Endothelial cell of umbilical vein (primary cell): ENCODE results near the gene CIC. TPM values are rescaled to one million over a fixed set of nuclear protein-coding genes. Genes with fewer than 3 reads are reported as not detected.

ENCODE experiments used
- BruUV-seq: library from RNA; stranded (reverse); fragments of 400-500 nt; replicated peaks from 2 replicates; lab custom pipeline; 2021; lab: Mats Ljungman, UMichigan
- CTCF ChIA-PET: fragments of 300-600, 350-600 bp; sonication (Branson Sonifier 250); formaldehyde crosslinking; loops from one replicate; lab custom pipeline; 2021; ENCODE audit warnings: antibody characterized with exemption, inconsistent platforms; lab: Charles Lee
- POLR2A ChIA-PET: fragments of 300-600, 350-600 bp; sonication (Branson Sonifier 250); formaldehyde crosslinking; loops from one replicate; lab custom pipeline; 2021; ENCODE audit warnings: antibody characterized with exemption, inconsistent platforms; lab: Charles Lee
- DNase-seq: peaks from one replicate; pipeline ENCODE4 v3.0.0-alpha.2; 2011; ENCODE audit warnings: low read depth, low spot score
- FAIRE-seq: peaks from 2 replicates; lab custom pipeline; 2011; peaks lifted over from hg19 to GRCh38; lab: Jason Lieb, UNC
- H2AFZ ChIP-seq: 2 replicates; pipeline ENCODE4 v1.6.0; 2012; ENCODE audit warnings: low read depth, low read length, control low read depth, inconsistent platforms
- H3K27ac ChIP-seq: 2 replicates; pipeline ENCODE4 v1.5.1; 2011; ENCODE audit warnings: low read depth, mild to moderate bottlenecking, control low read depth, low read length, moderate library complexity; ENCODE audit not compliant: insufficient read depth
- H3K27me3 ChIP-seq, 2 experiments: 2 replicates each; pipeline versions ENCODE4 v1.6.0 to v1.6.1; 2011; ENCODE audit warnings: low read length in 2 of 2, mixed read lengths in 1 of 2; ENCODE audit not compliant: control insufficient read depth in 2 of 2, insufficient read depth in 2 of 2
- H3K36me3 ChIP-seq, 2 experiments: 2 replicates in 1 of 2; 3 replicates in 1 of 2; pipeline ENCODE4 v1.5.1; 2011; ENCODE audit warnings: low read length in 2 of 2, mild to moderate bottlenecking in 1 of 2, moderate library complexity in 1 of 2; ENCODE audit not compliant: control insufficient read depth in 2 of 2, insufficient read depth in 2 of 2; ENCODE audit errors: extremely low read depth in 1 of 2
- H3K4me1 ChIP-seq: 3 replicates; pipeline ENCODE4 v1.5.1; 2011; ENCODE audit warnings: mild to moderate bottlenecking, low read length; ENCODE audit not compliant: control insufficient read depth, insufficient read depth; ENCODE audit errors: extremely low read depth
- H3K4me2 ChIP-seq: 2 replicates; pipeline ENCODE4 v1.6.1; 2011; ENCODE audit warnings: low read length, control low read depth, mixed read lengths; ENCODE audit not compliant: insufficient read depth
- H3K4me3 ChIP-seq, 3 experiments: fragments of 200-600 bp in 1 of 3; sonication (generic), shearing (Covaris generic) in 1 of 3; replicated peaks in 1 of 3; 2 replicates each; pipeline ENCODE4 v1.5.1; 2011 to 2016; ENCODE audit warnings: control low read depth in 3 of 3, low read length in 3 of 3, mild to moderate bottlenecking in 2 of 3, inconsistent platforms in 1 of 3, low read depth in 1 of 3, moderate library complexity in 1 of 3; ENCODE audit not compliant: insufficient read depth in 1 of 3
- H3K79me2 ChIP-seq: 2 replicates; pipeline ENCODE4 v1.6.0; 2012; ENCODE audit warnings: low read length, inconsistent platforms; ENCODE audit not compliant: control insufficient read depth, insufficient read depth
- H3K9ac ChIP-seq: replicated peaks from 2 replicates; pipeline ENCODE3; 2011; ENCODE audit warnings: low read length, control low read depth; ENCODE audit not compliant: insufficient read depth; ENCODE audit errors: extremely low read depth
- H3K9me1 ChIP-seq: replicated peaks from 3 replicates; pipeline ENCODE4 v1.6.0; 2011; ENCODE audit warnings: mild to moderate bottlenecking, low read length; ENCODE audit not compliant: control insufficient read depth, insufficient read depth; ENCODE audit errors: extremely low read depth
- H3K9me3 ChIP-seq: replicated peaks from 2 replicates; pipeline ENCODE4 v1.5.1; 2012; ENCODE audit warnings: low read length, inconsistent platforms; ENCODE audit not compliant: control insufficient read depth, insufficient read depth
- H4K20me1 ChIP-seq: replicated peaks from 2 replicates; pipeline ENCODE3; 2011; ENCODE audit warnings: mild to moderate bottlenecking, low read length; ENCODE audit not compliant: control insufficient read depth, insufficient read depth; ENCODE audit errors: extremely low read depth
- EZH2 ChIP-seq: IDR thresholded peaks from 2 replicates; pipeline ENCODE4 v1.6.1; 2012; ENCODE audit warnings: borderline replicate concordance, low read depth, mild to moderate bottlenecking, moderate library complexity, low read length, inconsistent platforms; ENCODE audit not compliant: severe bottlenecking
- FOS ChIP-seq: IDR thresholded peaks from 2 replicates; pipeline ENCODE4 v1.6.1; 2011; ENCODE audit warnings: mild to moderate bottlenecking, low read length, moderate library complexity, borderline replicate concordance; ENCODE audit not compliant: insufficient read depth
- GATA2 ChIP-seq: IDR thresholded peaks from 2 replicates; pipeline ENCODE4 v1.7.0; 2011; ENCODE audit warnings: low read depth, mild to moderate bottlenecking, moderate library complexity, mixed read lengths, low read length; ENCODE audit not compliant: insufficient read length, insufficient read depth
- JUN ChIP-seq: IDR thresholded peaks from 2 replicates; pipeline ENCODE4 v1.6.1; 2011; ENCODE audit warnings: borderline replicate concordance, low read depth; ENCODE audit not compliant: insufficient read length, insufficient read depth
- MYC ChIP-seq: IDR thresholded peaks from one replicate; pipeline ENCODE4 v1.6.1; 2011; ENCODE audit warnings: mild to moderate bottlenecking, low read depth, low read length
- POLR2A ChIP-seq: IDR thresholded peaks from 2 replicates; pipeline ENCODE4 v1.6.1; 2012; ENCODE audit warnings: low read depth, mild to moderate bottlenecking, control low read depth, low read length
- POLR2AphosphoS5 ChIP-seq: IDR thresholded peaks from 2 replicates; pipeline ENCODE4 v1.6.1; 2012; ENCODE audit warnings: low read depth, mild to moderate bottlenecking, control low read depth, low read length, moderate library complexity; ENCODE audit not compliant: insufficient read depth
- dilution Hi-C: fragments of 300-500 bp; cut with MboI; formaldehyde crosslinking; loops from one replicate; pipeline ENCODE4 v1.15.0; 2019; ENCODE audit warnings: low sequenced_read_pairs; ENCODE audit not compliant: extremely low pct_ligation_motif_present
- intact Hi-C: fragments of 100-400 bp; cut with micrococcal nuclease; formaldehyde crosslinking; loops from one replicate; pipeline ENCODE4 v1.10.0; 2022
- polyA plus RNA-seq, 4 experiments: library from polyadenylated mRNA; depleted of rRNA in 3 of 4; stranded (reverse) in 3 of 4; unstranded in 1 of 4; fragments of >200 nt; gene quantifications; 2 replicates each; pipeline versions ENCODE4 v1.2.1 to v1.2.3, GENCODE V29; 2011 to 2012; ENCODE audit warnings: missing spikeins in 1 of 4
- total RNA-seq: library from RNA; stranded (reverse); gene quantifications from 2 replicates; pipeline ENCODE4 v1.2.3, GENCODE V29; 2021
- TF ChIP-seq, protein P1 (sequence below): IDR thresholded peaks from 2 replicates; pipeline ENCODE4 v1.6.1; 2011; ENCODE audit not compliant: insufficient read depth, insufficient read length
- TF ChIP-seq, protein P2 (sequence below), 2 donors: IDR thresholded peaks; 1 replicate in 1 of 2; 2 replicates in 1 of 2; pipeline ENCODE4 v1.5.1; 2011; ENCODE audit warnings: low read length in 2 of 2, mild to moderate bottlenecking in 2 of 2, moderate library complexity in 2 of 2, control low read depth in 1 of 2, inconsistent platforms in 1 of 2, low read depth in 1 of 2; ENCODE audit not compliant: insufficient read depth in 1 of 2; ENCODE audit errors: extremely low read depth in 1 of 2

CIC gene
- total and polyA plus RNA-seq, 2 donors (not counting 3 experiments of a cell fraction or from before 2014, with no cell fraction given), result 18.4 to 86.0 TPM

DNA sequence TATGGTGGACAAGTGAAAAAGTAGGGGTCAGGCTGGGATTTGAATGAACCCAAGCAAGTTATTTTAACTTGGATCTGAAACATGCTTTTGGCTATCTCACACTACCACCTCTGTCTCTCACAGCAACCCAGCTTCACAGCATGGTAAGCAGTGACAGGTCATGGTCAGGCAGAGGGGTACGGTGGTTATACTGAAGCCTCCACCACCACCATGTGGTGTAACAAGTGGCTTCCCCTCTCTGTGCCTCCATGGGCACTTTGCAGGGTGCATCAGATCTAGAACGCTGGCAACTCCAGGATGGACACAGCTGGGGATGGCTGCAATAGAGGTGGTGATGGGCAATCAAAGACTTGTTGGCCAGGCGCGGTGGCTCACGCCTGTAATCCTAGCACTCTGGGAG, 43.3 kb downstream of the CIC start:
- TF ChIP-seq EZH2, result no peak
- no peak for TF ChIP-seq POLR2A
- no peak for TF ChIP-seq MYC
- TF ChIP-seq, protein P1, sequence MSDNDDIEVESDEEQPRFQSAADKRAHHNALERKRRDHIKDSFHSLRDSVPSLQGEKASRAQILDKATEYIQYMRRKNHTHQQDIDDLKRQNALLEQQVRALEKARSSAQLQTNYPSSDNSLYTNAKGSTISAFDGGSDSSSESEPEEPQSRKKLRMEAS, result no peak
- no peak for TF ChIP-seq POLR2AphosphoS5
- no peak for TF ChIP-seq FOS
- no peak for TF ChIP-seq GATA2
- TF ChIP-seq, protein P2, sequence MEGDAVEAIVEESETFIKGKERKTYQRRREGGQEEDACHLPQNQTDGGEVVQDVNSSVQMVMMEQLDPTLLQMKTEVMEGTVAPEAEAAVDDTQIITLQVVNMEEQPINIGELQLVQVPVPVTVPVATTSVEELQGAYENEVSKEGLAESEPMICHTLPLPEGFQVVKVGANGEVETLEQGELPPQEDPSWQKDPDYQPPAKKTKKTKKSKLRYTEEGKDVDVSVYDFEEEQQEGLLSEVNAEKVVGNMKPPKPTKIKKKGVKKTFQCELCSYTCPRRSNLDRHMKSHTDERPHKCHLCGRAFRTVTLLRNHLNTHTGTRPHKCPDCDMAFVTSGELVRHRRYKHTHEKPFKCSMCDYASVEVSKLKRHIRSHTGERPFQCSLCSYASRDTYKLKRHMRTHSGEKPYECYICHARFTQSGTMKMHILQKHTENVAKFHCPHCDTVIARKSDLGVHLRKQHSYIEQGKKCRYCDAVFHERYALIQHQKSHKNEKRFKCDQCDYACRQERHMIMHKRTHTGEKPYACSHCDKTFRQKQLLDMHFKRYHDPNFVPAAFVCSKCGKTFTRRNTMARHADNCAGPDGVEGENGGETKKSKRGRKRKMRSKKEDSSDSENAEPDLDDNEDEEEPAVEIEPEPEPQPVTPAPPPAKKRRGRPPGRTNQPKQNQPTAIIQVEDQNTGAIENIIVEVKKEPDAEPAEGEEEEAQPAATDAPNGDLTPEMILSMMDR (IDR thresholded peaks at IDR 0.05; ENCODE audit: extremely low read depth in 1 of 2, insufficient read depth in 1 of 2, low read depth in 1 of 2, low read length in 2 of 2), result no peak
- no peak for TF ChIP-seq JUN
- Histone ChIP-seq H3K9me1 (no peaks in the 10 kb centered on the region), H3K79me2 (no peaks in the 10 kb centered on the region), H4K20me1 (no peaks in the 10 kb centered on the region), H3K4me3 (no peak overlapping the region), H3K4me2 (no peak overlapping the region), H3K36me3 (no peaks in the 10 kb centered on the region), H3K27ac (no peak overlapping the region), H3K4me1 (no peaks in the 10 kb centered on the region), H3K9ac (no peak overlapping the region), H2AFZ (no peak overlapping the region), H3K27me3 (peaks cover 13% of the 10 kb centered on the region in 2 experiments), H3K9me3 (no peaks in the 10 kb centered on the region)
- POLR2A ChIA-PET, result no interaction called here
- BruUV-seq, result no TSS peak
- FAIRE-seq (no peak), DNase-seq (no peak)
- intact Hi-C loops (no loop called here), dilution Hi-C loops (no loop called here)
- CTCF ChIA-PET, result no interaction called here
